Measurements from ENCODE around the gene PCDHB5. TPM values are rescaled to one million over a fixed set of nuclear protein-coding genes. Genes with fewer than 3 reads are reported as not detected.
"Not testable (repeated sequence)": the region's sequence is repeated elsewhere in the genome, so short reads cannot be mapped to it uniquely, and the experiment has no call there.

The PCDHB5 gene
- total RNA-seq, 2 experiments from 2014 or later: not detected

DNA sequence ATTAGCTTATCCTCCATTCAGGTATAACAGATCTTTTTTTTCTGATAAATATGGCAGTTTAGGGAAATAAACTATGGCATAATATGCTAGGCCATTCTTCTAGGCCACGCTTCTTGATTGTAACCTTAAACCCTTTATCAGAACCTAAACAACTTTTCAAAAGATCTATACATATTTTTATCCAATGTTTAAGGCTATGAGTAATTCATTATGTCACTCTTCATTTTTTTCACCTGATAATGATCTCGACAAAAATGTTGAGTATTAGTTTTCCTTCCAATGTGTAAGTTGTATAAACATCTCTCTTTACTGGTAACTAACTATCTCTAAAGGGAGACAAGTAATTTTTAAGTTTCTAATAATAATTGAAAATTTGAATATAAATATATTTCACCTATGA lies 15.8 kb upstream of the PCDHB5 start:
- no peaks in the 10 kb centered on the region for H3K9me2 ChIP-seq (ENCODE audit: insufficient read depth, low read length)
- DNase-seq (ENCODE audit: low spot score): no peak
- H2AFZ ChIP-seq (ENCODE audit: low read length): no peak overlapping the region
- intact Hi-C loops (cut with micrococcal nuclease; ENCODE audit: unreplicated experiment): no loop called here
- ChIA-PET POLR2A (interaction anchor here (0.7 kb wide), 1 partner anchor 648 kb away, joined by 3 read pairs; no protein-coding TSS in a partner anchor), CTCF (ENCODE audit: unreplicated experiment) (no interaction called here)
- no peak for TF ChIP-seq CTCF (conservative IDR thresholded peaks at IDR 0.05; ENCODE audit: low read length)
- TF ChIP-seq EZH2phosphoT487 (IDR thresholded peaks at IDR 0.05; ENCODE audit: borderline replicate concordance, low read depth, low read length): no peak
- no peaks in the 10 kb centered on the region for H3K4me1 ChIP-seq (ENCODE audit: insufficient read depth, low read length, poor library complexity, severe bottlenecking)
- H3K27ac ChIP-seq (ENCODE audit: low read depth, low read length, poor library complexity, severe bottlenecking): no peak overlapping the region
- BruUV-seq (replicated peaks): no TSS peak
- no peak overlapping the region for H3K4me3 ChIP-seq (ENCODE audit: low read depth, low read length, poor library complexity, severe bottlenecking)
- H3K36me3 ChIP-seq (ENCODE audit: insufficient read depth, low read length): no peaks in the 10 kb centered on the region
- no peaks in the 10 kb centered on the region for H3K79me2 ChIP-seq (ENCODE audit: insufficient read depth, low read depth, low read length)
- H3K4me2 ChIP-seq (ENCODE audit: low read length): no peak overlapping the region
- no peaks in the 10 kb centered on the region for H3K9me3 ChIP-seq (ENCODE audit: low read length)
- no peaks in the 10 kb centered on the region for H4K20me1 ChIP-seq (ENCODE audit: insufficient read depth, low read length)

DNA sequence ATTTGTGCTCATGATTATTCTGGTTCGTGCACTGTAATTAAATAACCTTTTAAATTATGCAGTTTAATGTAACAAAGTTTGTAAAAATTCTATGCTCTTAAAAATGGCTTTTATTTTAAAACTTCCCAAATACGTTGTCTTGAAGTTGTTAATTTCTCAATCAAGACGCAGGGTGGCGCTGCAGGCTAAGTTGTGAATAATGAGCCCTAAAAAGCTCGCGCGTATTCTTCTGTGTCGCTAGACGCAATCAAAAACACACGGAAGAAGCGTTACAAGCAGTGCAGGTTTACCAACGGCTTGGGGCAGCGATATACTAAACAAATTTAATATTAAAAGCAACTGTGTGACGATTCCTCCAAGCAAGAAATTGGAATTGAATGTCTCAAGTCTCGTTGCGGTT lies 13.4 kb upstream of the PCDHB5 start, which contains the start of gene PCDHB4:
TSS of gene PCDHB4 (plus strand) at position 256 of the 400 bp plus-strand sequence. CDS start 181 bp downstream, outside the sequence.
- intact Hi-C loops (cut with micrococcal nuclease; ENCODE audit: unreplicated experiment): no loop called here
- no peak within 1 kb of the TSS for H2AFZ ChIP-seq (ENCODE audit: low read length)
- TF ChIP-seq EZH2phosphoT487 (IDR thresholded peaks at IDR 0.05; ENCODE audit: borderline replicate concordance, low read depth, low read length) (no peak), CTCF (conservative IDR thresholded peaks at IDR 0.05; ENCODE audit: low read length) (no peak)
- CTCF ChIA-PET (ENCODE audit: unreplicated experiment): no interaction called here
- POLR2A ChIA-PET: no interaction called here
- H3K4me1 ChIP-seq (ENCODE audit: insufficient read depth, low read length, poor library complexity, severe bottlenecking): no peaks in the 10 kb centered on the region
- no peaks in the 10 kb centered on the region for H3K79me2 ChIP-seq (ENCODE audit: insufficient read depth, low read depth, low read length)
- DNase-seq (ENCODE audit: low spot score): no peak
- no peaks in the 10 kb centered on the region for H4K20me1 ChIP-seq (ENCODE audit: insufficient read depth, low read length)
- H3K36me3 ChIP-seq (ENCODE audit: insufficient read depth, low read length): no peaks in the 10 kb centered on the region
- no peak within 1 kb of the TSS for H3K4me3 ChIP-seq (ENCODE audit: low read depth, low read length, poor library complexity, severe bottlenecking)
- no TSS peak for BruUV-seq (replicated peaks)
- no peak within 1 kb of the TSS for H3K27ac ChIP-seq (ENCODE audit: low read depth, low read length, poor library complexity, severe bottlenecking)
- H3K4me2 ChIP-seq (ENCODE audit: low read length): no peak within 1 kb of the TSS
- no peaks in the 10 kb centered on the region for H3K9me3 ChIP-seq (ENCODE audit: low read length)
- H3K9me2 ChIP-seq (ENCODE audit: insufficient read depth, low read length): no peaks in the 10 kb centered on the region

DNA sequence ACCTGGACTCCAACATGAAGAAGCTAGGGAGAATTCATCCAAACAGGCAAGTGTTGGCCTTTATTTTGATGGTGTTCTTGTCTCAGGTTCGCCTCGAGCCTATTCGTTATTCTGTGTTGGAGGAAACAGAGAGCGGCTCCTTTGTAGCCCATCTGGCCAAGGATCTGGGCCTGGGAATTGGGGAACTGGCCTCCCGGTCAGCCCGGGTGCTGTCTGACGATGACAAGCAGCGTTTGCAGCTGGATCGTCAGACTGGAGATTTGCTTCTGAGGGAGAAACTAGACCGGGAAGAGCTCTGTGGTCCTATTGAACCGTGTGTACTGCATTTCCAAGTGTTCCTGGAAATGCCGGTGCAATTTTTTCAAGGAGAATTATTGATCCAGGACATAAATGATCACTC lies 13.0 kb upstream of the PCDHB5 start:
- H4K20me1 ChIP-seq (ENCODE audit: insufficient read depth, low read length): no peaks in the 10 kb centered on the region
- no peaks in the 10 kb centered on the region for H3K9me3 ChIP-seq (ENCODE audit: low read length)
- no peaks in the 10 kb centered on the region for H3K9me2 ChIP-seq (ENCODE audit: insufficient read depth, low read length)
- ChIA-PET CTCF (ENCODE audit: unreplicated experiment) (no interaction called here), POLR2A (no interaction called here)
- no peak overlapping the region for H3K27ac ChIP-seq (ENCODE audit: low read depth, low read length, poor library complexity, severe bottlenecking)
- BruUV-seq (replicated peaks): no TSS peak
- TF ChIP-seq CTCF (conservative IDR thresholded peaks at IDR 0.05; ENCODE audit: low read length) (no peak), EZH2phosphoT487 (IDR thresholded peaks at IDR 0.05; ENCODE audit: borderline replicate concordance, low read depth, low read length) (no peak)
- H2AFZ ChIP-seq (ENCODE audit: low read length): no peak overlapping the region
- H3K4me1 ChIP-seq (ENCODE audit: insufficient read depth, low read length, poor library complexity, severe bottlenecking): no peaks in the 10 kb centered on the region
- intact Hi-C loops (cut with micrococcal nuclease; ENCODE audit: unreplicated experiment): no loop called here
- no peak overlapping the region for H3K4me3 ChIP-seq (ENCODE audit: low read depth, low read length, poor library complexity, severe bottlenecking)
- no peaks in the 10 kb centered on the region for H3K36me3 ChIP-seq (ENCODE audit: insufficient read depth, low read length)
- no peak for DNase-seq (ENCODE audit: low spot score)
- no peaks in the 10 kb centered on the region for H3K79me2 ChIP-seq (ENCODE audit: insufficient read depth, low read depth, low read length)
- H3K4me2 ChIP-seq (ENCODE audit: low read length): no peak overlapping the region

GRCh38 chr5:141123396-141124135 lies 11.4 kb upstream of the PCDHB5 start:
- H2AFZ ChIP-seq (ENCODE audit: low read length); H4K20me1 ChIP-seq (ENCODE audit: insufficient read depth, low read length); H3K9me2 ChIP-seq (ENCODE audit: insufficient read depth, low read length); DNase-seq (ENCODE audit: low spot score); BruUV-seq (replicated peaks); H3K4me3 ChIP-seq (ENCODE audit: low read depth, low read length, poor library complexity, severe bottlenecking); H3K4me2 ChIP-seq (ENCODE audit: low read length); intact Hi-C loops (cut with micrococcal nuclease; ENCODE audit: unreplicated experiment); POLR2A ChIA-PET; H3K79me2 ChIP-seq (ENCODE audit: insufficient read depth, low read depth, low read length); CTCF ChIA-PET (ENCODE audit: unreplicated experiment); H3K27ac ChIP-seq (ENCODE audit: low read depth, low read length, poor library complexity, severe bottlenecking); H3K4me1 ChIP-seq (ENCODE audit: insufficient read depth, low read length, poor library complexity, severe bottlenecking); H3K36me3 ChIP-seq (ENCODE audit: insufficient read depth, low read length); H3K9me3 ChIP-seq (ENCODE audit: low read length): not testable (repeated sequence)
